Esophagus muscularis mucosa (tissue), 4 donors: ENCODE data around the gene TPX2. TPM values are rescaled to one million over a fixed set of nuclear protein-coding genes. Genes with fewer than 3 reads are reported as not detected.
A peak's percentile ranks its signal among the peaks of the same experiment; 100 is the strongest.

Source experiments
- DNase-seq: peaks from one replicate; pipeline ENCODE4 v3.0.0-alpha.2; 2017; ENCODE audit errors: extremely low spot score
- H3K27ac ChIP-seq, 4 donors: fragments of 200-600 bp; sonication (generic); replicated peaks in 1 of 4; 1 replicate in 3 of 4; 2 replicates in 1 of 4; pipeline ENCODE4 v1.5.1; 2016 to 2019; ENCODE audit warnings: mild to moderate bottlenecking in 1 of 4
- H3K27me3 ChIP-seq, 4 donors: fragments of 200-600 bp; sonication (generic); one replicate each; pipeline versions ENCODE4 v1.5.1 to v1.6.0; 2016 to 2019
- H3K36me3 ChIP-seq, 4 donors: fragments of 200-600 bp; sonication (generic); one replicate each; pipeline ENCODE4 v1.5.1; 2016 to 2019
- H3K4me1 ChIP-seq, 4 donors: fragments of 200-600 bp; sonication (generic); one replicate each; pipeline ENCODE4 v1.5.1; 2016 to 2019
- H3K4me3 ChIP-seq, 4 donors: fragments of 200-600 bp; sonication (generic); 1 replicate in 2 of 4; 2 replicates in 2 of 4; pipeline ENCODE4 v1.5.1; 2016 to 2019; ENCODE audit warnings: mild to moderate bottlenecking in 4 of 4, moderate library complexity in 1 of 4
- H3K9me3 ChIP-seq, 4 donors: fragments of 200-600 bp; sonication (generic); 1 replicate in 3 of 4; 2 replicates in 1 of 4; pipeline ENCODE4 v1.5.1; 2016 to 2019
- EP300 ChIP-seq: sonication (generic); formaldehyde crosslinking; IDR thresholded peaks from one replicate; pipeline ENCODE4 v1.6.1; 2017; ENCODE audit warnings: antibody characterized with exemption
- POLR2A ChIP-seq: fragments of 450-650 bp; IDR thresholded peaks from one replicate; pipeline ENCODE4 v1.6.1; 2017; ENCODE audit warnings: antibody characterized with exemption, moderate library complexity, mild to moderate bottlenecking, low read depth
- POLR2AphosphoS5 ChIP-seq, 2 donors: sonication (generic); formaldehyde crosslinking; IDR thresholded peaks; one replicate each; pipeline ENCODE4 v1.6.1; 2017; ENCODE audit warnings: antibody characterized with exemption in 2 of 2
- WGBS: methylation state at CpG from one replicate; pipeline ENCODE4 v1.1.5; 2018; 5-methylcytosine and 5-hydroxymethylcytosine counted together
- intact Hi-C: fragments of 100-400 bp; cut with DNase I; formaldehyde crosslinking; loops from one replicate; pipeline ENCODE4 v1.15.1; 2023
- total RNA-seq, 4 donors: library from RNA; depleted of rRNA; stranded (reverse); fragments of >200 nt; gene quantifications; one replicate each; pipeline versions ENCODE4 v1.1.0 to v1.2.1, GENCODE V29; 2016
- TF ChIP-seq, protein P1 (sequence below), 3 experiments: fragments of 200-600 bp in 2 of 3; fragments of 450-650 bp in 1 of 3; sonication (generic) in 2 of 3; IDR thresholded peaks; one replicate each; pipeline ENCODE4 v1.5.1; 2017 to 2019; ENCODE audit warnings: antibody characterized with exemption in 3 of 3, mild to moderate bottlenecking in 2 of 3, moderate library complexity in 1 of 3

The TPX2 gene
- total RNA-seq, 4 donors from 2014 or later: under 0.01 to 1.1 (median 0.38) TPM

DNA sequence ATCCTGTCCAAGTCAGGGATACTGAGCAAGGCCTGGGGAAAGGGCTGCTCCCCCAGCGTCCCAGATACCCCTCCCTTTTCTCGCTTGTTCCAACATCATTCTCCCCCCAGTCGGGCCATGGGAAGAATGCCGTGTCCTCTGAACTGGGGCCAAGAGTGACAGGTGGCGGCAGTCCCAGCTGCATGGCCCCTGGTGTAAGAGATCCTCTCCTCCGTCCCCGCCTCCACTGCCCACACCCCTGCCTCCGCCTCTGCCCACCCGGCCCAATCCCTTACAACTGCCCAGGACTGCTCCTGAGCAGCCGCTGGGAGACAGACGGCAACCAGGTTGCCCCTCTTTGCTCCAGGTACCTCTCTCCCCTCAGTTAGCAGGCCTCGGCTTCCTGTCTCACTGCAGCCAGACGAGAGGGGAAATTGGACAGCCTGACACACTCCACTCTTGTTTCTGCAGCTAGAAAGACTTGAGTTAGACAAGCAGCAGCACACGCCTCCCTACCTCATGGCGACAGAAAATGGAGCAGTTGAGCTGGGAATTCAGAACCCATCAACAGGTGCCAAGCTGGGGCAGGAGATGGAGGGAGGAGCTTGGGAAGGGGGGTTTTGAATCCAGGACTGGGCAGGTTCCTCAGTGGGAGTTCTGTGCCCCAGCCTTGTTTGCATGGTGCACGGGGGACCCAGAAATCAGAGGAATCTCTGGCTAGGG lies 80.1 kb downstream of the TPX2 start, which contains the start of gene MYLK2:
Gene MYLK2, plus strand, starts transcription at position 274 of the 702 bp plus-strand sequence. Its CDS starts 225 bp downstream, at position 499.
- Histone ChIP-seq H3K27ac (no peak within 1 kb of the TSS), H3K4me1 (peaks cover 12 to 21% (median 15%) of the 10 kb centered on the region in 4 donors), H3K4me3 (no peak within 1 kb of the TSS), H3K27me3 (no peaks in the 10 kb centered on the region), H3K9me3 (no peaks in the 10 kb centered on the region), H3K36me3 (no peaks in the 10 kb centered on the region)
- DNase-seq: no peak
- no peak for TF ChIP-seq EP300
- TF ChIP-seq, protein P1, sequence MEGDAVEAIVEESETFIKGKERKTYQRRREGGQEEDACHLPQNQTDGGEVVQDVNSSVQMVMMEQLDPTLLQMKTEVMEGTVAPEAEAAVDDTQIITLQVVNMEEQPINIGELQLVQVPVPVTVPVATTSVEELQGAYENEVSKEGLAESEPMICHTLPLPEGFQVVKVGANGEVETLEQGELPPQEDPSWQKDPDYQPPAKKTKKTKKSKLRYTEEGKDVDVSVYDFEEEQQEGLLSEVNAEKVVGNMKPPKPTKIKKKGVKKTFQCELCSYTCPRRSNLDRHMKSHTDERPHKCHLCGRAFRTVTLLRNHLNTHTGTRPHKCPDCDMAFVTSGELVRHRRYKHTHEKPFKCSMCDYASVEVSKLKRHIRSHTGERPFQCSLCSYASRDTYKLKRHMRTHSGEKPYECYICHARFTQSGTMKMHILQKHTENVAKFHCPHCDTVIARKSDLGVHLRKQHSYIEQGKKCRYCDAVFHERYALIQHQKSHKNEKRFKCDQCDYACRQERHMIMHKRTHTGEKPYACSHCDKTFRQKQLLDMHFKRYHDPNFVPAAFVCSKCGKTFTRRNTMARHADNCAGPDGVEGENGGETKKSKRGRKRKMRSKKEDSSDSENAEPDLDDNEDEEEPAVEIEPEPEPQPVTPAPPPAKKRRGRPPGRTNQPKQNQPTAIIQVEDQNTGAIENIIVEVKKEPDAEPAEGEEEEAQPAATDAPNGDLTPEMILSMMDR (IDR thresholded peaks at IDR 0.05): no peak
- intact Hi-C loops: no loop called here
- 59% methylated on average over 16 of the region's 16 CpGs for WGBS

DNA sequence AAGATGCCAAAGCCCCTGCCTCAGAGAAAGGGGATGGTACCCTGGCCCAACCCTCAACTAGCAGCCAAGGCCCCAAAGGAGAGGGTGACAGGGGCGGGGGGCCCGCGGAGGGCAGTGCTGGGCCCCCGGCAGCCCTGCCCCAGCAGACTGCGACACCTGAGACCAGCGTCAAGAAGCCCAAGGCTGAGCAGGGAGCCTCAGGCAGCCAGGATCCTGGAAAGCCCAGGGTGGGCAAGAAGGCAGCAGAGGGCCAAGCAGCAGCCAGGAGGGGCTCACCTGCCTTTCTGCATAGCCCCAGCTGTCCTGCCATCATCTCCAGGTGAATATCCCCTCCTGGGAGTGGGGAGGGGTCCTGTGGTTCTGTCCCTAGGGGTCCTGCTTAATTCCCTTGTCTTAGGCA lies 81.1 kb downstream of the TPX2 start:
- Histone ChIP-seq H3K27me3 (no peaks in the 10 kb centered on the region), H3K9me3 (no peaks in the 10 kb centered on the region), H3K27ac (no peak overlapping the region), H3K4me1 (peaks cover 11 to 18% (median 13%) of the 10 kb centered on the region in 4 donors), H3K4me3 (no peak overlapping the region), H3K36me3 (no peaks in the 10 kb centered on the region)
- no peak for DNase-seq
- WGBS: 70% methylated on average over 3 of the region's 6 CpGs
- TF ChIP-seq POLR2A: no peak
- no peak for TF ChIP-seq EP300
- TF ChIP-seq POLR2AphosphoS5 (IDR thresholded peaks at IDR 0.05): no peak
- TF ChIP-seq, protein P1 (IDR thresholded peaks at IDR 0.05): no peak
- intact Hi-C loops: loop anchor here (5.0 kb wide), 1 partner anchor 212 kb away; no protein-coding TSS in a partner anchor

- Histone ChIP-seq H3K4me3 (no peak overlapping the region), H3K27me3 (no peaks in the 10 kb centered on the region), H3K4me1 (peaks cover 4 to 15% (median 12%) of the 10 kb centered on the region in 4 donors), H3K36me3 (no peaks in the 10 kb centered on the region), H3K9me3 (no peaks in the 10 kb centered on the region), H3K27ac (no peak overlapping the region)
- DNase-seq: no peak
- TF ChIP-seq, protein P1 (IDR thresholded peaks at IDR 0.05): no peak
- TF ChIP-seq POLR2A (no peak), POLR2AphosphoS5 (IDR thresholded peaks at IDR 0.05) (no peak), EP300 (no peak)
- intact Hi-C loops: loop anchor here (5.0 kb wide), 1 partner anchor 211 kb away; no protein-coding TSS in a partner anchor
- 62% methylated on average over 5 of the region's 5 CpGs for WGBS
Observed at GRCh38 chr20:31821427-31821826, 82.3 kb downstream of the TPX2 start.

DNA sequence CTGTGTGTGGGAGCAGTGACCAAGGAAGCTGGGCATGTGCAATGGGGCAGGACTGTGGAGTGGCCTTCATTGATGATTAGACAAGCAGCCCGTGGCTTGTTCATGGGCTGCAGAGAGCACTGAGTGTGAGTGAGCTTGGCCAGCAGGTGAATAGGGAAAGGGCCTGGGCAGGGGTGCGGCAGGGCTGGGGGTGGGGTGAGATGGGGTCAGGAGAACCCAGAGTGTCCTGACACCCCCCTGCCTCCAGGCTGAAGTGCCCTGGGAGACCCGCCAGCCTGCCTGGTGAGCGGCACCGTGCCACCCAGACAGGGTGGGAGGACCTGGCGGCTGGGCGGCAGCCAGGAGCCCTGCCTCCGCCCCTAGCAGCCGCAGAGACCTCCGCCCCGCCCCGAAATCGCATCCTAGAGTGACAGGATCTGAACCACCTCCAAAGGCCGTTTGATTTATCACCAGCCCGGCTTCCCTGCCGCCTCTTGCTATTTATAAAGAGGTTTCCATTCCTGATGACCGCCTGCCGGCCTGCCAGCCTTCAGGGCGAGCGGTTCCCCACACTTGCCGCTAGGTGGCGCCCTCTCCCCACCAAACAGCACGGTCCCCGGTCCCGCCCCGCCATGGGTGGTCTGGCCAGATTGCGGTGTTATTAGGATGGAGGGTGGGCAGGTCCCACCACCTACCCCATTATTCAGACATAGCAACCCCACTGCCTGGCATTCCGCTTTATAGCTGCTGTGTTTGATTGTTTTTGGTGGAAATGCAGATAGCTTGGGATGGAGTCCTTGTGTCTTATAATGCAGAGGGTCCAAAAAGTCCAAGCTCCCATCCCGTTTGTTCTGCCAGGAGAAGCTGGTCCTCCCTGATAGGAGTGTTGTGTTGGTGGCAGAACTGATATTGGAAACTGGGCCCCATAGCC lies 83.6 kb downstream of the TPX2 start:
- Histone ChIP-seq H3K27ac (no peak overlapping the region), H3K4me3 (peak overlapping the region in 3 of 4 donors; percentile 2 to 17 (median 15)), H3K27me3 (no peaks in the 10 kb centered on the region), H3K4me1 (peaks cover 4 to 15% (median 12%) of the 10 kb centered on the region in 4 donors), H3K36me3 (no peaks in the 10 kb centered on the region), H3K9me3 (no peaks in the 10 kb centered on the region)
- TF ChIP-seq, protein P1 (IDR thresholded peaks at IDR 0.05): peak; percentile 97 to 100 (median 99)
- TF ChIP-seq EP300 (no peak), POLR2AphosphoS5 (IDR thresholded peaks at IDR 0.05) (peak in 1 of 2 donors; percentile 52), POLR2A (no peak)
- intact Hi-C loops: loop anchor here (1.0 to 5.0 kb wide), 3 partner anchors 22 to 210 kb away; partner anchors contain the start of genes FOXS1 and PDRG1
- no peak for DNase-seq
- WGBS: 6% methylated on average over 12 of the region's 29 CpGs
